Activated T-helper 1 cell treated with Interleukin-2 at 50 U/mL for 16 hours (primary cell): ENCODE results near the gene KIF25.

Source experiments
- DNase-seq: peaks from one replicate; pipeline ENCODE4 v3.0.0-alpha.2; 2020; ENCODE audit warnings: low read depth

The KIF25 gene

GRCh38 chr6:168017629-168018028 is 20.2 kb downstream of the KIF25 start:
- DNase-seq, result no peak

GRCh38 chr6:168018664-168019063 is 21.2 kb downstream of the KIF25 start:
- DNase-seq, result no peak

GRCh38 chr6:168020242-168020641 is 22.8 kb downstream of the KIF25 start:
- DNase-seq, result no peak

GRCh38 chr6:168021581-168021980 is 24.1 kb downstream of the KIF25 start:
- DNase-seq, result no peak

GRCh38 chr6:168022488-168023321 is 25.2 kb downstream of the KIF25 start:
- DNase-seq, result no peak

- no peak for DNase-seq
Measured at GRCh38 chr6:168024951-168025510, 27.6 kb downstream of the KIF25 start.

GRCh38 chr6:168025831-168026710 is 28.6 kb downstream of the KIF25 start:
- no peak for DNase-seq

GRCh38 chr6:168026925-168027324 is 29.5 kb downstream of the KIF25 start:
- no peak for DNase-seq

- no peak for DNase-seq
Measured at GRCh38 chr6:168027521-168027920, 30.1 kb downstream of the KIF25 start.

GRCh38 chr6:168028181-168028580 is 30.7 kb downstream of the KIF25 start:
- no peak for DNase-seq

- no peak for DNase-seq
Measured at GRCh38 chr6:168029459-168030217, 32.2 kb downstream of the KIF25 start.

- no peak for DNase-seq
Measured at GRCh38 chr6:168030218-168030746, 32.8 kb downstream of the KIF25 start.

GRCh38 chr6:168030908-168031307 is 33.4 kb downstream of the KIF25 start:
- no peak for DNase-seq

- DNase-seq, result no peak
Measured at GRCh38 chr6:168031411-168031971, 34.0 kb downstream of the KIF25 start.

- no peak for DNase-seq
Measured at GRCh38 chr6:168032005-168032760, 34.7 kb downstream of the KIF25 start.

- no peak for DNase-seq
Measured at GRCh38 chr6:168033791-168034190, 36.3 kb downstream of the KIF25 start.

GRCh38 chr6:168034537-168034936 is 37.1 kb downstream of the KIF25 start:
- DNase-seq, result no peak

GRCh38 chr6:168035098-168035660 is 37.7 kb downstream of the KIF25 start:
- no peak for DNase-seq

- DNase-seq, result no peak
Measured at GRCh38 chr6:168035661-168036545, 38.4 kb downstream of the KIF25 start.
